GM23338 (cell line): ENCODE results near the gene ARHGAP28. TPM values are rescaled to one million over a fixed set of nuclear protein-coding genes. Genes with fewer than 3 reads are reported as not detected.

Source experiments
- ATAC-seq: fragments of 200-7000 bp; cut with Tn5 transposase; 3 replicates; pipeline ENCODE4 v1.9.1; 2020
- DNase-seq: peaks from one replicate; pipeline ENCODE4 v3.0.0-alpha.2; 2015; ENCODE audit warnings: low spot score
- H2AFZ ChIP-seq: fragments of 200-600 bp; sonication (generic); 2 replicates; pipeline ENCODE4 v1.8.0; 2016; ENCODE audit warnings: antibody characterized with exemption, mild to moderate bottlenecking, moderate library complexity
- H3F3A ChIP-seq: fragments of 200-600 bp; sonication (generic); replicated peaks from 2 replicates; pipeline ENCODE4 v1.8.0; 2017; ENCODE audit warnings: antibody characterized with exemption, mixed run types, low read depth
- H3K27ac ChIP-seq: fragments of 200-600 bp; sonication (generic); 2 replicates; pipeline ENCODE4 v1.6.1; 2016; ENCODE audit warnings: low read depth
- H3K27me3 ChIP-seq: fragments of 200-600 bp; sonication (generic); 2 replicates; pipeline ENCODE4 v1.8.0; 2016; ENCODE audit warnings: mild to moderate bottlenecking, mixed run types, moderate library complexity; ENCODE audit not compliant: insufficient read depth
- H3K36me3 ChIP-seq: fragments of 200-600 bp; sonication (generic); 2 replicates; pipeline ENCODE4 v1.8.0; 2016; ENCODE audit warnings: mild to moderate bottlenecking; ENCODE audit not compliant: insufficient read depth
- H3K4me1 ChIP-seq: fragments of 200-600 bp; sonication (generic); 2 replicates; pipeline ENCODE4 v1.8.0; 2016; ENCODE audit warnings: mild to moderate bottlenecking, moderate library complexity; ENCODE audit not compliant: insufficient read depth
- H3K4me2 ChIP-seq: fragments of 200-600 bp; sonication (generic); 2 replicates; pipeline ENCODE4 v1.7.1; 2017; ENCODE audit warnings: mixed run types
- H3K4me3 ChIP-seq: fragments of 200-600 bp; sonication (generic); 2 replicates; pipeline ENCODE4 v1.6.1; 2016; ENCODE audit warnings: mixed run types
- H3K79me2 ChIP-seq: fragments of 200-600 bp; sonication (generic); replicated peaks from 2 replicates; pipeline ENCODE4 v1.8.0; 2017; ENCODE audit warnings: mild to moderate bottlenecking; ENCODE audit not compliant: insufficient read depth
- H3K9me2 ChIP-seq: fragments of 200-600 bp; sonication (generic); 2 replicates; pipeline ENCODE4 v1.8.0; 2017; ENCODE audit not compliant: insufficient read depth
- H4K20me1 ChIP-seq: fragments of 200-600 bp; sonication (generic); replicated peaks from 2 replicates; pipeline ENCODE4 v1.8.0; 2017; ENCODE audit warnings: mild to moderate bottlenecking; ENCODE audit not compliant: insufficient read depth
- H3K27ac Mint-ChIP-seq: 2 replicates; pipeline ENCODE4 v1.8.0; 2020; ENCODE audit warnings: inconsistent platforms, mild to moderate bottlenecking, moderate library complexity, mixed read lengths
- H3K27me3 Mint-ChIP-seq: 3 replicates; pipeline ENCODE4 v1.8.0; 2022; ENCODE audit warnings: low read depth, mild to moderate bottlenecking, moderate library complexity, mixed read lengths, inconsistent platforms; ENCODE audit not compliant: insufficient read depth, poor library complexity
- H3K36me3 Mint-ChIP-seq: 3 replicates; pipeline ENCODE4 v1.8.0; 2021; ENCODE audit warnings: low read depth, mild to moderate bottlenecking, inconsistent platforms, moderate library complexity, mixed read lengths
- H3K4me1 Mint-ChIP-seq: 3 replicates; pipeline ENCODE4 v1.8.0; 2020; ENCODE audit warnings: mild to moderate bottlenecking, inconsistent platforms, mixed read lengths
- H3K4me3 Mint-ChIP-seq: 3 replicates; pipeline ENCODE4 v1.8.0; 2021; ENCODE audit warnings: moderate library complexity, mild to moderate bottlenecking, inconsistent platforms, mixed read lengths
- H3K9me3 Mint-ChIP-seq: 3 replicates; pipeline ENCODE4 v1.8.0; 2020; ENCODE audit warnings: moderate library complexity, mild to moderate bottlenecking, inconsistent platforms, mixed read lengths
- CREB1 ChIP-seq: fragments of 250-450 bp; sonication (Bioruptor Pico); IDR thresholded peaks from 2 replicates; pipeline ENCODE4 v1.5.0; 2020; ENCODE audit warnings: low read depth, mild to moderate bottlenecking, moderate library complexity
- EZH2 ChIP-seq: fragments of 200-600 bp; sonication (generic); IDR thresholded peaks from one replicate; pipeline ENCODE4 v1.8.0; 2017; ENCODE audit warnings: antibody characterized with exemption, mild to moderate bottlenecking, low read depth; ENCODE audit not compliant: unreplicated experiment
- EZH2phosphoT487 ChIP-seq: fragments of 200-600 bp; sonication (generic); IDR thresholded peaks from one replicate; pipeline ENCODE4 v1.8.1; 2018; ENCODE audit warnings: antibody characterized with exemption; ENCODE audit not compliant: unreplicated experiment
- JUNB ChIP-seq: IDR thresholded peaks from one replicate; pipeline ENCODE4 v1.6.1; 2016; ENCODE audit warnings: antibody characterized with exemption; ENCODE audit not compliant: unreplicated experiment
- NANOG ChIP-seq: IDR thresholded peaks from 2 replicates; pipeline ENCODE4 v1.6.1; 2016; ENCODE audit warnings: antibody characterized with exemption, borderline replicate concordance
- POLR2AphosphoS5 ChIP-seq: IDR thresholded peaks from 2 replicates; pipeline ENCODE4 v1.6.1; 2016; ENCODE audit warnings: antibody characterized with exemption, low read depth
- STAT1 ChIP-seq: IDR thresholded peaks from one replicate; pipeline ENCODE4 v1.6.1; 2016; ENCODE audit warnings: antibody characterized with exemption; ENCODE audit not compliant: unreplicated experiment
- ZNF114 ChIP-seq: fragments of 250-450 bp; sonication (Bioruptor Pico); IDR thresholded peaks from 2 replicates; pipeline ENCODE4 v1.5.0; 2020; ENCODE audit warnings: mild to moderate bottlenecking, moderate library complexity
- ZNF331 ChIP-seq: fragments of 250-450 bp; sonication (Bioruptor Pico); IDR thresholded peaks from 2 replicates; pipeline ENCODE4 v1.5.0; 2020; ENCODE audit warnings: low read depth, mild to moderate bottlenecking, moderate library complexity
- polyA plus RNA-seq: library from polyadenylated mRNA; unstranded; fragments of >200 nt; fragmentation: Nextera tagmentation; extraction: Ambion mirVana; gene quantifications from 2 replicates; pipeline ENCODE4 v1.2.1, GENCODE V29; 2016
- total RNA-seq: library from RNA; depleted of rRNA; stranded (reverse); fragments of >200 nt; shearing (Covaris generic); gene quantifications from 2 replicates; pipeline ENCODE4 v1.2.3, GENCODE V29; 2014
- TF ChIP-seq, protein P1 (sequence below): IDR thresholded peaks from 2 replicates; pipeline ENCODE4 v1.6.1; 2016; ENCODE audit warnings: antibody characterized with exemption
- TF ChIP-seq, protein P2 (sequence below): fragments of 250-450 bp; sonication (Bioruptor Pico); IDR thresholded peaks from 2 replicates; pipeline ENCODE4 v1.5.0; 2020; ENCODE audit warnings: mild to moderate bottlenecking, moderate library complexity
- TF ChIP-seq, protein P3 (sequence below): IDR thresholded peaks from one replicate; pipeline ENCODE4 v1.6.1; 2018; ENCODE audit warnings: antibody characterized with exemption; ENCODE audit not compliant: unreplicated experiment
- TF ChIP-seq, protein P4 (sequence below), 2 experiments: fragments of 200-600 bp in 1 of 2; sonication (generic) in 1 of 2; conservative IDR thresholded peaks; 2 replicates each; pipeline versions ENCODE4 v1.5.1 to v1.6.1; 2016 to 2017; ENCODE audit warnings: antibody characterized with exemption in 2 of 2, low read depth in 2 of 2, mild to moderate bottlenecking in 2 of 2, moderate library complexity in 1 of 2

ARHGAP28 gene
- total and polyA plus RNA-seq, 2 experiments from 2014 or later: 2.8 to 9.6 TPM

DNA sequence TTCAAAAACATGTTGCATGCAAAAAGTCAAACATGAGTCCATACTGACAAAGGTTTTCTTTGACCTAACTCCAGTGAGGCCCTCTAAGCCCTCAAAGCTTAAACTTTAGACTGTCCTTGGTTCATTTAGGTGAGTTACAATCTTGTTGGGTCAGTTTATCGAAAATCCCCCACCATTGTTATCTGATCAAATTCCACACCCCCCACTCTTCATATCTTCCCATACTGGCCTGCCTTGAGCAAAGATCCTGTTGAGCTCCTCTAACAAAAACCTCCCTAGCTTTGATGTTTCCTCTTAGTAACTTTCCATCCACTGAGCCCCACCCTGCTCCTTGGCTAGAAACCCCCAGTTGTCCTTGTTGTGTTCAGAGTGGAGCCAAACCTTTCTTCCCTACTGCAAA, 193.7 kb downstream of the ARHGAP28 start:
- Histone ChIP-seq H2AFZ (no peak overlapping the region), H3K4me2 (no peak overlapping the region), H3K4me3 (no peak overlapping the region), H3K79me2 (no peaks in the 10 kb centered on the region), H3K36me3 (no peaks in the 10 kb centered on the region), H3F3A (no peaks in the 10 kb centered on the region), H3K27me3 (no peaks in the 10 kb centered on the region), H4K20me1 (no peaks in the 10 kb centered on the region), H3K9me2 (no peaks in the 10 kb centered on the region), H3K4me1 (no peaks in the 10 kb centered on the region), H3K27ac (no peak overlapping the region)
- DNase-seq: no peak
- TF ChIP-seq ZNF331 (CRISPR knock-in tag) (no peak), CREB1 (no peak), STAT1 (no peak), JUNB (no peak), EZH2 (no peak), EZH2phosphoT487 (no peak), ZNF114 (CRISPR knock-in tag) (no peak), POLR2AphosphoS5 (no peak), NANOG (no peak)
- TF ChIP-seq, protein P1, sequence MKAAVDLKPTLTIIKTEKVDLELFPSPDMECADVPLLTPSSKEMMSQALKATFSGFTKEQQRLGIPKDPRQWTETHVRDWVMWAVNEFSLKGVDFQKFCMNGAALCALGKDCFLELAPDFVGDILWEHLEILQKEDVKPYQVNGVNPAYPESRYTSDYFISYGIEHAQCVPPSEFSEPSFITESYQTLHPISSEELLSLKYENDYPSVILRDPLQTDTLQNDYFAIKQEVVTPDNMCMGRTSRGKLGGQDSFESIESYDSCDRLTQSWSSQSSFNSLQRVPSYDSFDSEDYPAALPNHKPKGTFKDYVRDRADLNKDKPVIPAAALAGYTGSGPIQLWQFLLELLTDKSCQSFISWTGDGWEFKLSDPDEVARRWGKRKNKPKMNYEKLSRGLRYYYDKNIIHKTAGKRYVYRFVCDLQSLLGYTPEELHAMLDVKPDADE: no peak
- TF ChIP-seq, protein P2, sequence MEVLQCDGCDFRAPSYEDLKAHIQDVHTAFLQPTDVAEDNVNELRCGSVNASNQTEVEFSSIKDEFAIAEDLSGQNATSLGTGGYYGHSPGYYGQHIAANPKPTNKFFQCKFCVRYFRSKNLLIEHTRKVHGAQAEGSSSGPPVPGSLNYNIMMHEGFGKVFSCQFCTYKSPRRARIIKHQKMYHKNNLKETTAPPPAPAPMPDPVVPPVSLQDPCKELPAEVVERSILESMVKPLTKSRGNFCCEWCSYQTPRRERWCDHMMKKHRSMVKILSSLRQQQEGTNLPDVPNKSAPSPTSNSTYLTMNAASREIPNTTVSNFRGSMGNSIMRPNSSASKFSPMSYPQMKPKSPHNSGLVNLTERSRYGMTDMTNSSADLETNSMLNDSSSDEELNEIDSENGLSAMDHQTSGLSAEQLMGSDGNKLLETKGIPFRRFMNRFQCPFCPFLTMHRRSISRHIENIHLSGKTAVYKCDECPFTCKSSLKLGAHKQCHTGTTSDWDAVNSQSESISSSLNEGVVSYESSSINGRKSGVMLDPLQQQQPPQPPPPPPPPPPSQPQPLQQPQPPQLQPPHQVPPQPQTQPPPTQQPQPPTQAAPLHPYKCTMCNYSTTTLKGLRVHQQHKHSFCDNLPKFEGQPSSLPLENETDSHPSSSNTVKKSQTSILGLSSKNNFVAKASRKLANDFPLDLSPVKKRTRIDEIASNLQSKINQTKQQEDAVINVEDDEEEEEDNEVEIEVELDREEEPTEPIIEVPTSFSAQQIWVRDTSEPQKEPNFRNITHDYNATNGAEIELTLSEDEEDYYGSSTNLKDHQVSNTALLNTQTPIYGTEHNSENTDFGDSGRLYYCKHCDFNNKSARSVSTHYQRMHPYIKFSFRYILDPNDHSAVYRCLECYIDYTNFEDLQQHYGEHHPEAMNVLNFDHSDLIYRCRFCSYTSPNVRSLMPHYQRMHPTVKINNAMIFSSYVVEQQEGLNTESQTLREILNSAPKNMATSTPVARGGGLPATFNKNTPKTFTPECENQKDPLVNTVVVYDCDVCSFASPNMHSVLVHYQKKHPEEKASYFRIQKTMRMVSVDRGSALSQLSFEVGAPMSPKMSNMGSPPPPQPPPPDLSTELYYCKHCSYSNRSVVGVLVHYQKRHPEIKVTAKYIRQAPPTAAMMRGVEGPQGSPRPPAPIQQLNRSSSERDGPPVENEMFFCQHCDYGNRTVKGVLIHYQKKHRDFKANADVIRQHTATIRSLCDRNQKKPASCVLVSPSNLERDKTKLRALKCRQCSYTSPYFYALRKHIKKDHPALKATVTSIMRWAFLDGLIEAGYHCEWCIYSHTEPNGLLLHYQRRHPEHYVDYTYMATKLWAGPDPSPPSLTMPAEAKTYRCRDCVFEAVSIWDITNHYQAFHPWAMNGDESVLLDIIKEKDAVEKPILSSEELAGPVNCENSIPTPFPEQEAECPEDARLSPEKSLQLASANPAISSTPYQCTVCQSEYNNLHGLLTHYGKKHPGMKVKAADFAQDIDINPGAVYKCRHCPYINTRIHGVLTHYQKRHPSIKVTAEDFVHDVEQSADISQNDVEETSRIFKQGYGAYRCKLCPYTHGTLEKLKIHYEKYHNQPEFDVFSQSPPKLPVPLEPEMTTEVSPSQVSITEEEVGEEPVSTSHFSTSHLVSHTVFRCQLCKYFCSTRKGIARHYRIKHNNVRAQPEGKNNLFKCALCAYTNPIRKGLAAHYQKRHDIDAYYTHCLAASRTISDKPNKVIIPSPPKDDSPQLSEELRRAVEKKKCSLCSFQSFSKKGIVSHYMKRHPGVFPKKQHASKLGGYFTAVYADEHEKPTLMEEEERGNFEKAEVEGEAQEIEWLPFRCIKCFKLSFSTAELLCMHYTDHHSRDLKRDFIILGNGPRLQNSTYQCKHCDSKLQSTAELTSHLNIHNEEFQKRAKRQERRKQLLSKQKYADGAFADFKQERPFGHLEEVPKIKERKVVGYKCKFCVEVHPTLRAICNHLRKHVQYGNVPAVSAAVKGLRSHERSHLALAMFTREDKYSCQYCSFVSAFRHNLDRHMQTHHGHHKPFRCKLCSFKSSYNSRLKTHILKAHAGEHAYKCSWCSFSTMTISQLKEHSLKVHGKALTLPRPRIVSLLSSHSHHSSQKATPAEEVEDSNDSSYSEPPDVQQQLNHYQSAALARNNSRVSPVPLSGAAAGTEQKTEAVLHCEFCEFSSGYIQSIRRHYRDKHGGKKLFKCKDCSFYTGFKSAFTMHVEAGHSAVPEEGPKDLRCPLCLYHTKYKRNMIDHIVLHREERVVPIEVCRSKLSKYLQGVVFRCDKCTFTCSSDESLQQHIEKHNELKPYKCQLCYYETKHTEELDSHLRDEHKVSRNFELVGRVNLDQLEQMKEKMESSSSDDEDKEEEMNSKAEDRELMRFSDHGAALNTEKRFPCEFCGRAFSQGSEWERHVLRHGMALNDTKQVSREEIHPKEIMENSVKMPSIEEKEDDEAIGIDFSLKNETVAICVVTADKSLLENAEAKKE (CRISPR knock-in tag): no peak
- TF ChIP-seq, protein P3, sequence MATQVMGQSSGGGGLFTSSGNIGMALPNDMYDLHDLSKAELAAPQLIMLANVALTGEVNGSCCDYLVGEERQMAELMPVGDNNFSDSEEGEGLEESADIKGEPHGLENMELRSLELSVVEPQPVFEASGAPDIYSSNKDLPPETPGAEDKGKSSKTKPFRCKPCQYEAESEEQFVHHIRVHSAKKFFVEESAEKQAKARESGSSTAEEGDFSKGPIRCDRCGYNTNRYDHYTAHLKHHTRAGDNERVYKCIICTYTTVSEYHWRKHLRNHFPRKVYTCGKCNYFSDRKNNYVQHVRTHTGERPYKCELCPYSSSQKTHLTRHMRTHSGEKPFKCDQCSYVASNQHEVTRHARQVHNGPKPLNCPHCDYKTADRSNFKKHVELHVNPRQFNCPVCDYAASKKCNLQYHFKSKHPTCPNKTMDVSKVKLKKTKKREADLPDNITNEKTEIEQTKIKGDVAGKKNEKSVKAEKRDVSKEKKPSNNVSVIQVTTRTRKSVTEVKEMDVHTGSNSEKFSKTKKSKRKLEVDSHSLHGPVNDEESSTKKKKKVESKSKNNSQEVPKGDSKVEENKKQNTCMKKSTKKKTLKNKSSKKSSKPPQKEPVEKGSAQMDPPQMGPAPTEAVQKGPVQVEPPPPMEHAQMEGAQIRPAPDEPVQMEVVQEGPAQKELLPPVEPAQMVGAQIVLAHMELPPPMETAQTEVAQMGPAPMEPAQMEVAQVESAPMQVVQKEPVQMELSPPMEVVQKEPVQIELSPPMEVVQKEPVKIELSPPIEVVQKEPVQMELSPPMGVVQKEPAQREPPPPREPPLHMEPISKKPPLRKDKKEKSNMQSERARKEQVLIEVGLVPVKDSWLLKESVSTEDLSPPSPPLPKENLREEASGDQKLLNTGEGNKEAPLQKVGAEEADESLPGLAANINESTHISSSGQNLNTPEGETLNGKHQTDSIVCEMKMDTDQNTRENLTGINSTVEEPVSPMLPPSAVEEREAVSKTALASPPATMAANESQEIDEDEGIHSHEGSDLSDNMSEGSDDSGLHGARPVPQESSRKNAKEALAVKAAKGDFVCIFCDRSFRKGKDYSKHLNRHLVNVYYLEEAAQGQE: no peak
- TF ChIP-seq, protein P4, sequence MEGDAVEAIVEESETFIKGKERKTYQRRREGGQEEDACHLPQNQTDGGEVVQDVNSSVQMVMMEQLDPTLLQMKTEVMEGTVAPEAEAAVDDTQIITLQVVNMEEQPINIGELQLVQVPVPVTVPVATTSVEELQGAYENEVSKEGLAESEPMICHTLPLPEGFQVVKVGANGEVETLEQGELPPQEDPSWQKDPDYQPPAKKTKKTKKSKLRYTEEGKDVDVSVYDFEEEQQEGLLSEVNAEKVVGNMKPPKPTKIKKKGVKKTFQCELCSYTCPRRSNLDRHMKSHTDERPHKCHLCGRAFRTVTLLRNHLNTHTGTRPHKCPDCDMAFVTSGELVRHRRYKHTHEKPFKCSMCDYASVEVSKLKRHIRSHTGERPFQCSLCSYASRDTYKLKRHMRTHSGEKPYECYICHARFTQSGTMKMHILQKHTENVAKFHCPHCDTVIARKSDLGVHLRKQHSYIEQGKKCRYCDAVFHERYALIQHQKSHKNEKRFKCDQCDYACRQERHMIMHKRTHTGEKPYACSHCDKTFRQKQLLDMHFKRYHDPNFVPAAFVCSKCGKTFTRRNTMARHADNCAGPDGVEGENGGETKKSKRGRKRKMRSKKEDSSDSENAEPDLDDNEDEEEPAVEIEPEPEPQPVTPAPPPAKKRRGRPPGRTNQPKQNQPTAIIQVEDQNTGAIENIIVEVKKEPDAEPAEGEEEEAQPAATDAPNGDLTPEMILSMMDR (conservative IDR thresholded peaks at IDR 0.05; ENCODE audit: low read depth in 2 of 2): no peak
- Mint-ChIP-seq H3K27me3 (no peaks in the 10 kb centered on the region), H3K9me3 (no peaks in the 10 kb centered on the region; the same call in 2 of the 3 replicates), H3K36me3 (no peaks in the 10 kb centered on the region; the same call in 1 of the 3 replicates), H3K4me3 (no peak overlapping the region), H3K4me1 (no peaks in the 10 kb centered on the region), H3K27ac (no peak overlapping the region)
- ATAC-seq: no peak
